Mucosa of descending colon (tissue), 3 donors: Measurements from ENCODE around the gene CELF4. TPM values are rescaled to one million over a fixed set of nuclear protein-coding genes. Genes with fewer than 3 reads are reported as not detected.

Experiments
- ATAC-seq: fragments of 200-7000 bp; cut with Tn5 transposase; one replicate; pipeline ENCODE4 v1.9.1; 2020; ENCODE audit warnings: mild to moderate bottlenecking, moderate library complexity
- DNase-seq, 3 donors: peaks; one replicate each; pipeline ENCODE4 v3.0.0-alpha.2; 2020
- H3K36me3 ChIP-seq: fragments of 200-600 bp; one replicate; pipeline ENCODE4 v1.8.0; 2021; ENCODE audit warnings: low read depth, mild to moderate bottlenecking
- H3K4me1 ChIP-seq: fragments of 200-600 bp; one replicate; pipeline ENCODE4 v1.8.0; 2021; ENCODE audit warnings: low read depth, mild to moderate bottlenecking
- H3K4me3 ChIP-seq: fragments of 200-600 bp; one replicate; pipeline ENCODE4 v1.8.0; 2021; ENCODE audit warnings: mild to moderate bottlenecking
- H3K9me3 ChIP-seq: fragments of 200-600 bp; one replicate; pipeline ENCODE4 v1.8.0; 2021; ENCODE audit warnings: mild to moderate bottlenecking
- CTCF ChIP-seq: fragments of 200-600 bp; IDR thresholded peaks from one replicate; pipeline ENCODE4 v1.8.0; 2022; ENCODE audit warnings: antibody characterized with exemption, mild to moderate bottlenecking
- intact Hi-C, 2 donors: fragments of 100-400 bp; cut with DNase I in 1 of 2; cut with micrococcal nuclease in 1 of 2; formaldehyde crosslinking; loops; one replicate each; pipeline versions ENCODE4 v1.11.0 to v1.11.1; 2022; cut with DNase I, micrococcal nuclease
- total RNA-seq, 3 donors: library from RNA; stranded (reverse); fragmentation: NEBNext Ultra II Directional in 2 of 3; extraction: Animal tissue kit (Norgen Biotek cat#: 25700) in 2 of 3; gene quantifications; one replicate each; pipeline versions ENCODE4 v1.2.1 to v1.2.4, GENCODE V29; 2021 to 2023
- donor health status: DM: no; HTN: no; CAD: no; lungs with moderate emphysema.
- donor health status: DM: no; HTN: no; CAD: no.
- donor health status: DM: no; HTN: yes; CAD: no.

Gene CELF4
- total RNA-seq, 3 donors from 2014 or later = 0.32 to 4.4 (median 0.72) TPM

DNA sequence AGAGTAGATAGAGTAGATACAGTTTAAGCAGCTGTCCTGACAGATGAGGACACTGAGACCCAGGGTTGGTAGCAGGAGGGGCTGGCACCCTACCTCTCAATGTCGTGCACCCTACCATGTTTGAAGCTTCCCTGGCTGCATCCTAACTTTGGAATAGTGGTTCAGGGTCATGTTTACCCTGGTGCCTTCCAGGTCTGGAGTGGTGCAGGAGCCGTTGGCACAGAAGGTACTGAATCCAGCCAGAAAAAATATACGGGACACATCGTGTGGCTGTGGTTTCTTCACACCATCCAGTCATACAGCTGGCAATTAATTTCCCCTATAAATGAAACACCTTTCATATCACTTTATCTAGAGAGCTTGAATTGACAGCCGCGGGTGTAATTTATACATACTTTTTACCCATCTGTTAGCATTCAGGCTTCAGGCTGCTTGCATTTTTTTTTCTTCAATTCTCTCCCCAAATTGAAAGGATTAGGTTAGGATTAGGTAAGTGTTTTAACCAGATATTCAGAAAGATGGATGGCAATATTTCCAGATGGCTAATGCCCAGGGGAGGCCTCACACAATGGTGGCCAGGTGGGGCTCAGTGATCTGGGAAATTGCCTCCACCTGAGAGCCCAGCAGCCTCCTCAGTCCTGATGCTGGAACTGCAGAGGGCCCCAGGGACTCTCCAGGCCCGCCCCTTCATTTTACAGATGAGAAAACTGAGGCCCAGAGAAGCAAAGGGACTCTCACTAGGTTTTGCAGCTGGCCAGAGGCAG is 127.0 kb downstream of the CELF4 start:
- intact Hi-C loops = no loop called here
- no peaks in the 10 kb centered on the region for H3K9me3 ChIP-seq
- DNase-seq (no peak), ATAC-seq (no peak)
- no peak for TF ChIP-seq CTCF
- no peaks in the 10 kb centered on the region for H3K4me1 ChIP-seq
- no peaks in the 10 kb centered on the region for H3K36me3 ChIP-seq
- H3K4me3 ChIP-seq = no peak overlapping the region

GRCh38 chr18:37435996-37436395 is 129.6 kb downstream of the CELF4 start:
- H3K36me3 ChIP-seq = no peaks in the 10 kb centered on the region
- intact Hi-C loops = no loop called here
- TF ChIP-seq CTCF = no peak

GRCh38 chr18:37435150-37435867 is 130.3 kb downstream of the CELF4 start:
- Histone ChIP-seq H3K9me3 (no peaks in the 10 kb centered on the region), H3K4me1 (no peaks in the 10 kb centered on the region), H3K4me3 (no peak overlapping the region), H3K36me3 (no peaks in the 10 kb centered on the region)
- intact Hi-C loops = no loop called here
- ATAC-seq (no peak), DNase-seq (no peak)
- TF ChIP-seq CTCF = no peak

More at GRCh38 chr18:37435996-37436395, 129.6 kb downstream of the CELF4 start:
- H3K9me3 ChIP-seq = no peaks in the 10 kb centered on the region
- no peak for DNase-seq
- H3K4me1 ChIP-seq = no peaks in the 10 kb centered on the region
- no peak overlapping the region for H3K4me3 ChIP-seq
- ATAC-seq = no peak

DNA sequence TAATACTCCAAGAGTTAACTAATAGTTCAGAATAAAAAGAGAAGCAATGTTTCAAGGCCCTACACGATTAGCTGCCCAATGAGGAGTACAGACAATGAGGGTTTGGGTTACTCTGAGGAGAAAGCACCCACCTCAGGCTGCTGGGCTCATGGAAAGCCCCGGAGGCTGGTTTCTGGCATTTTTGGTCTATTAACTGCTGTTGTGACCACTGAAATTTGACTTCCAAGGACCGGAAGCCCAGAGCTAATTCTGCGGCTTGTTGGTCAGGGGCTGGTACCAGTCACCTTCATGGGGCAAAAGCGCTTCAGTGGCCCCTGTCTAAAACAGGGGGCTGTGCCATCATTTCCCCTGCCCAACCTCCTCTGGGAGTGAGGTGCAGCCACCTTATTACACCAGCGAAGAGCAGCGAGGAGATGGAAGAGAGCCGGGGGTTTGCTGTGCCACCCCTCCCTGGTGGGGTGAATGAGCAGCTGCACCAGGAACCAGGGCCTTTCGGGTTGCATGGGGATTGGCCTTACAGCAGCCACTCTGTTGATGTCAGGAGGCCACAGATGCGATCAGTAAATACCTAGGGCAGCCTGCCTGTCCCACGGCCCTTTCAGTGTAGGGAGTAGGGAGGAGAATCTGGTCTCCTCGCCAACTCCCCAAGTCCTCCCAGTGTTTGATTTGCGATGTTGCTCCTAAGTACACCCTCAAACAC is 131.3 kb downstream of the CELF4 start:
- DNase-seq = no peak
- no peak for ATAC-seq
- intact Hi-C loops = no loop called here
- Histone ChIP-seq H3K4me3 (no peak overlapping the region), H3K36me3 (no peaks in the 10 kb centered on the region), H3K9me3 (no peaks in the 10 kb centered on the region), H3K4me1 (no peaks in the 10 kb centered on the region)
- TF ChIP-seq CTCF = no peak

GRCh38 chr18:37432436-37433195 is 133.0 kb downstream of the CELF4 start:
- Histone ChIP-seq H3K4me1 (no peaks in the 10 kb centered on the region), H3K36me3 (no peaks in the 10 kb centered on the region), H3K9me3 (no peaks in the 10 kb centered on the region), H3K4me3 (no peak overlapping the region)
- DNase-seq (no peak), ATAC-seq (no peak)
- intact Hi-C loops = no loop called here
- TF ChIP-seq CTCF = no peak
